GM12801 (cell line): ENCODE results near the gene ARAP2.

ENCODE experiments used
- TF ChIP-seq, protein P1 (sequence below): IDR thresholded peaks from one replicate; pipeline ENCODE4 v1.5.1; 2011; ENCODE audit warnings: control low read depth; ENCODE audit not compliant: insufficient read length; ENCODE audit errors: extremely low read depth

ARAP2 gene

DNA sequence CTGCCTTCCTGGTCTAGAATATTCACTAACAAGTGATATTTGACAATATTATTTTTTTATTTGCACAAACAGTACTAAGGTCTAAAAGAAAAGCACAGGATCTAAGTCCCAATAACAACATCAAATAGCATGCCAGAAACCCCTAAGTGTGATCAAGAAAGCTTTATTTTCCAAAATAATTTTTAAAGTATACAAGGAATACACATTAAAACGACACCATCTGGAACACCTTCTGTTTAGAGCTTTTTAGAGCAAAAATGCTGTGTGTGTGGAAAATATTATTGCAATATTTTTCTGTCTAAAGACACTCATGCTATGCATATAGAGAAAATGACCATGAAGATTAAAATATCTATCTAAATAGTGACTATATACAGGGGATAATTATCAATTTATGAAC is 103.1 kb downstream of the ARAP2 start:
- TF ChIP-seq, protein P1, sequence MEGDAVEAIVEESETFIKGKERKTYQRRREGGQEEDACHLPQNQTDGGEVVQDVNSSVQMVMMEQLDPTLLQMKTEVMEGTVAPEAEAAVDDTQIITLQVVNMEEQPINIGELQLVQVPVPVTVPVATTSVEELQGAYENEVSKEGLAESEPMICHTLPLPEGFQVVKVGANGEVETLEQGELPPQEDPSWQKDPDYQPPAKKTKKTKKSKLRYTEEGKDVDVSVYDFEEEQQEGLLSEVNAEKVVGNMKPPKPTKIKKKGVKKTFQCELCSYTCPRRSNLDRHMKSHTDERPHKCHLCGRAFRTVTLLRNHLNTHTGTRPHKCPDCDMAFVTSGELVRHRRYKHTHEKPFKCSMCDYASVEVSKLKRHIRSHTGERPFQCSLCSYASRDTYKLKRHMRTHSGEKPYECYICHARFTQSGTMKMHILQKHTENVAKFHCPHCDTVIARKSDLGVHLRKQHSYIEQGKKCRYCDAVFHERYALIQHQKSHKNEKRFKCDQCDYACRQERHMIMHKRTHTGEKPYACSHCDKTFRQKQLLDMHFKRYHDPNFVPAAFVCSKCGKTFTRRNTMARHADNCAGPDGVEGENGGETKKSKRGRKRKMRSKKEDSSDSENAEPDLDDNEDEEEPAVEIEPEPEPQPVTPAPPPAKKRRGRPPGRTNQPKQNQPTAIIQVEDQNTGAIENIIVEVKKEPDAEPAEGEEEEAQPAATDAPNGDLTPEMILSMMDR, result no peak

DNA sequence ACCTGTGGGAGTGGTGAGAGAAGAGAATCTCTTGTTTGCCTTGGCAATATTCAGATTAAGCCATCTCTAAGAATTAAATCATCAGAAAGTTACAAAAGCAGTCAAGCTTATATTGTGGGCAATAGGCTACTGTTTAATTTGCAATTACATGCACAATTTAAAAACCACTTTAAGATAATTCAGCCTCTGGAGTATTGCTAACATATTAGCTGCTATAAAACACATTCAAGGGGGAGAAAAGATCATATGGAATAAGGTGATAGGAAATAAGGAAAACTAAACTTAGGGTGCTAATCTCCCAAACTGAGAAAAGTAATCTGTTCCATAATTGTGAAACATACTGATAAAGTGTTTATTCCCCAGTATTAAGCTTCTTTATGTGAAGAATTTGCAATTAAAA is 103.9 kb downstream of the ARAP2 start:
- TF ChIP-seq, protein P1, result no peak

DNA sequence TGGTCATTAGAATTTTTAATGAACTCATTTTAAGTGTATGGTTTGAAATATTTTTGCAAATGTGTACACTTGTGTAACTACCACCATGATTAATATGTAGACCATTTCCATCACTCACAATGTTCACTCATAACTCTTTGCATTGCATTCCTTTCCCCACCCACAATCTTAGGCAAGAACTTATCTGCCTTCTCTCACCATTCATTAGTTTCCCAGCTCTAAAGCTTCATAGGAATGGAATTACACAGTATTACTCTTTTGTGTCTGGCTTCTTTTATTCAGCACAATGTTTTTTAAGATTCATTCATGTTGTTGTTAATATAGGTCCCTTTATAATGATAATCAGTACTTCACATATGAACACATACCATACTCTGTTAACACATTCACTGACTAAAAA is 106.1 kb downstream of the ARAP2 start:
- TF ChIP-seq, protein P1, result no peak

DNA sequence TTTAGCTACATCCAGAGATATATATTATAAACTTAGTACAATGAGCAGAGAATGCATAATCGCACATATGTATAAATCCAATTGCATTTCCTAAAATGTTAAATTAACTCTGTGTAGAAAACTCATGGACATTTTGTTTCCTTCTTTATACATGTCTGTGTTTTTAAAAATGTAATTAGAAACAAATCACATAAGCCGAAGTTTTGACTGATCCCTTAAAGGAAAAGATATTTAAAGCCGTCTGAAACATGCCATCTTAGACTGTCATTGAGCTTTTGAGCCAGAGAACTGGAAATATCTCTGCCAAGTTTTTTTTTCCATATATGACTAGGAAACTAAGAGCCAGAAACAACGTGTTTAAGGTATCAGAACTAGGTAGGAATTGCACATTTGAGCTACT is 107.0 kb downstream of the ARAP2 start:
- TF ChIP-seq, protein P1, result no peak

DNA sequence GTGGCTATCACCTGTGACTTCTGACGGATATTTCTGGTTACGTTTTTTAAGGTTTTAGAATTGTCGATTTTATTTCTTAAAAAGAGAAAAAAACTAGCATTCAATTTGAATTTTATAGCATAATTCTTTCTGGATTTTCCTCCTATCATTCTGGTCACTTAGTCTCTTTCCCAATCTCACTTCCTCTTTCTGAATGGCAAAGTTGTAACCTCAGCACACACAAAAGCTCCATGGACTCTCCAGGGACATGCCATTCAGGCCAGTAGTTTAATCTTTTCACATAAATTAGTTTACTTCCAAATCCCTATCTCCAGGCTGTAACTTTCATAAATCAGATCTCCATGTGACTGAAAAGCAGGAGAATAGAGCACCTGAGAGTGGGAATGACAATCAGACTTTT is 110.7 kb downstream of the ARAP2 start:
- TF ChIP-seq, protein P1, result no peak

DNA sequence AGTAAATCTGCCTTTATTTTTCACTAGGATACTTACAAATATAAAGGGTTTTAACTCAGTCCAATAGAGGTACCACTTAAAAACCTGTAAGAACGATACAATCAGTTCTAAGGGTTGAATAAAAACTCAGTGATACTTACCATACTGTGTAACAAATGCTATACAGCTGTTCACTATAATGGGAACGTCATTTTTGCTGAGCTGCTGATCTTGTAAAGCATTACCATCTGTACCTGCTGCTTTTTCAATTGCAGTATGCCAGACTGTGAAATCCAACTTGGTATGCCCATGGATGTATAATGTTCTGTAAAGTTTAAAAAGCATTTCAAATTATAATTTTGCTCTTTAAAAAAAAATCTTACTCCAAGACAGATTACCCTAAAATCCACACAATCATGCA is 111.2 kb downstream of the ARAP2 start:
- TF ChIP-seq, protein P1, result no peak

DNA sequence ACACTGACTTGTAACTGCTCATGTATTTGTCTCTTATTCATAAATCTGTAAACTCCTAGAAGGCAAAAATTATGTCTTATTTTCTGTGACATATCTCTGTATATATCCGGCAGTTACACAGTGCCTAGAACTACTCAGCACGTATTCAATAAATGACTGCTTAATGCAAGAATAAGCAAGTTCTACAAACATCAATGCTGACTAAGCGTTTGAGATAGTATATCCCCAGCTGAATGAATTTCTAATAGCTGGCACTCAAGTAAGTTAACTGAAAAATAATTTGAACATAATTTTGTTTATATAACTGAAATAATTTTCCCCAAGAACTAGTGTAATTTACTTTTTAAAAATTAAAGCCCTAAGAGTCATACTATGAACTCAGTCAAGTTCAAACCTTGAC is 113.7 kb downstream of the ARAP2 start:
- TF ChIP-seq, protein P1, result no peak

DNA sequence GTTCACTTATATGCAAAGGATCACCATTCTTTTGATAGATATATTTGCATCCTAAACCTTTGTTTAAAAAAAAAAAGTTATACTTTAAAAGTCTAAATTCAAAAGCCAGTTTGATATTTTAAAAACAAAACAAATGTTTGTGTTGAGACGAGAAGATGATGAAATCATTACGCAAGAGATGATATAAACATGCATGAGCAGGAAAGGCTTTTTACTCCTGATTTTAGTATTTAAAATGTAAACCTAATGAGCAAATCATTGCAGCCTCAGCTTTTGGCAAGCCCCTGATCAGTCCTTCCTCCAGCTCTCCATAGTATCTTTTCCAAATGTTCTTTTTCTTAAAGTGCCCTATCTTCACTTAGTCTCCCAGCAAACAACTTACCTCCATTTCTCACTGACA is 115.6 kb downstream of the ARAP2 start:
- TF ChIP-seq, protein P1, result no peak
